ENCODE measurements around the gene HTT. TPM values are rescaled to one million over a fixed set of nuclear protein-coding genes. Genes with fewer than 3 reads are reported as not detected.
A peak's percentile ranks its signal among the peaks of the same experiment; 100 is the strongest.

The HTT gene
- total RNA-seq, 2 donors from 2014 or later, result 56.3 to 89.5 TPM

- Histone ChIP-seq H3K4me3 (no peak overlapping the region), H3K36me3 (no peaks in the 10 kb centered on the region), H3K4me1 (ENCODE audit: control insufficient read depth in 1 of 2, low read depth in 2 of 2) (no peaks in the 10 kb centered on the region), H3K27ac (no peak overlapping the region), H3K27me3 (replicated peaks; ENCODE audit: insufficient read depth) (no peaks in the 10 kb centered on the region), H3K9me3 (no peaks in the 10 kb centered on the region)
- DNase-seq (ENCODE audit: low spot score) (no peak), ATAC-seq (ENCODE audit: insufficient number of reproducible peaks, low FRiP score, low read depth) (no peak)
- TF ChIP-seq CTCF (IDR thresholded peaks at IDR 0.05), result no peak
These were observed 189.4 kb downstream of the HTT start for GRCh38 chr4:3263876-3264193.

GRCh38 chr4:3266076-3266475 is 191.6 kb downstream of the HTT start:
- TF ChIP-seq CTCF (IDR thresholded peaks at IDR 0.05), result no peak
- Histone ChIP-seq H3K27me3 (replicated peaks; ENCODE audit: insufficient read depth) (no peaks in the 10 kb centered on the region), H3K4me1 (ENCODE audit: control insufficient read depth in 1 of 2, low read depth in 2 of 2) (peaks cover 0 to 13% of the 10 kb centered on the region in 2 donors), H3K27ac (no peak overlapping the region), H3K4me3 (no peak overlapping the region), H3K36me3 (no peaks in the 10 kb centered on the region), H3K9me3 (no peaks in the 10 kb centered on the region)
- DNase-seq (ENCODE audit: low spot score) (no peak), ATAC-seq (ENCODE audit: insufficient number of reproducible peaks, low FRiP score, low read depth) (no peak)

- no peak overlapping the region for H3K4me3 ChIP-seq
- no peaks in the 10 kb centered on the region for H3K36me3 ChIP-seq
- no peak for TF ChIP-seq CTCF (IDR thresholded peaks at IDR 0.05)
- no peak overlapping the region for H3K27ac ChIP-seq
- H3K9me3 ChIP-seq, result no peaks in the 10 kb centered on the region
- DNase-seq (ENCODE audit: low spot score) (no peak), ATAC-seq (ENCODE audit: insufficient number of reproducible peaks, low FRiP score, low read depth) (no peak)
- H3K27me3 ChIP-seq (replicated peaks; ENCODE audit: insufficient read depth), result no peaks in the 10 kb centered on the region
- H3K4me1 ChIP-seq (ENCODE audit: control insufficient read depth in 1 of 2, low read depth in 2 of 2), result peaks cover 0 to 13% of the 10 kb centered on the region in 2 donors
These were observed 193.3 kb downstream of the HTT start for GRCh38 chr4:3267576-3268394.

- H3K9me3 ChIP-seq, result no peaks in the 10 kb centered on the region
- H3K4me1 ChIP-seq (ENCODE audit: control insufficient read depth in 1 of 2, low read depth in 2 of 2), result peaks cover 0 to 13% of the 10 kb centered on the region in 2 donors
- no peak for ATAC-seq (ENCODE audit: insufficient number of reproducible peaks, low FRiP score, low read depth)
- H3K27ac ChIP-seq, result no peak overlapping the region
- no peaks in the 10 kb centered on the region for H3K27me3 ChIP-seq (replicated peaks; ENCODE audit: insufficient read depth)
- no peak for DNase-seq (ENCODE audit: low spot score)
- TF ChIP-seq CTCF (IDR thresholded peaks at IDR 0.05), result no peak
- H3K36me3 ChIP-seq, result no peaks in the 10 kb centered on the region
- no peak overlapping the region for H3K4me3 ChIP-seq
These were observed 194.1 kb downstream of the HTT start for GRCh38 chr4:3268395-3269104.

GRCh38 chr4:3269105-3269927 is 194.8 kb downstream of the HTT start:
- Histone ChIP-seq H3K4me1 (ENCODE audit: control insufficient read depth in 1 of 2, low read depth in 2 of 2) (peaks cover 0 to 13% of the 10 kb centered on the region in 2 donors), H3K4me3 (peak overlapping the region; percentile 44), H3K9me3 (no peaks in the 10 kb centered on the region), H3K36me3 (no peaks in the 10 kb centered on the region), H3K27ac (no peak overlapping the region), H3K27me3 (replicated peaks; ENCODE audit: insufficient read depth) (no peaks in the 10 kb centered on the region)
- DNase-seq (ENCODE audit: low spot score) (no peak), ATAC-seq (ENCODE audit: insufficient number of reproducible peaks, low FRiP score, low read depth) (no peak)
- no peak for TF ChIP-seq CTCF (IDR thresholded peaks at IDR 0.05)

Data from thoracic aorta (tissue), 2 donors.